Ovary (tissue), 9 donors: ENCODE results near the gene AHRR. TPM values are rescaled to one million over a fixed set of nuclear protein-coding genes. Genes with fewer than 3 reads are reported as not detected.

Experiments used
- DNase-seq, 5 donors: peaks; one replicate each; pipeline ENCODE4 v3.0.0-alpha.2; 2019 to 2020
- H3K27ac ChIP-seq, 2 donors: fragments of 200-600 bp; one replicate each; pipeline versions ENCODE4 v1.5.1 to v1.8.0; 2019 to 2022
- H3K27me3 ChIP-seq: fragments of 200-600 bp; one replicate; pipeline ENCODE4 v1.8.0; 2022
- H3K36me3 ChIP-seq: fragments of 200-600 bp; sonication (generic); one replicate; pipeline ENCODE4 v1.5.1; 2019
- H3K4me1 ChIP-seq: one replicate; pipeline ENCODE4 v1.8.1; 2013; ENCODE audit warnings: mild to moderate bottlenecking, moderate library complexity; ENCODE audit not compliant: insufficient read depth
- H3K4me3 ChIP-seq: fragments of 200-600 bp; sonication (generic); one replicate; pipeline ENCODE4 v1.5.1; 2017
- H3K9me3 ChIP-seq, 2 donors: fragments of 200-600 bp in 1 of 2; sonication (generic) in 1 of 2; one replicate each; pipeline versions ENCODE4 v1.5.1 to v1.8.1; 2013 to 2019; ENCODE audit warnings: mild to moderate bottlenecking in 1 of 2, moderate library complexity in 1 of 2
- EP300 ChIP-seq: sonication (generic); formaldehyde crosslinking; IDR thresholded peaks from one replicate; pipeline ENCODE4 v1.6.1; 2017; ENCODE audit warnings: antibody characterized with exemption
- POLR2A ChIP-seq: fragments of 450-650 bp; IDR thresholded peaks from one replicate; pipeline ENCODE4 v1.6.1; 2017; ENCODE audit warnings: antibody characterized with exemption, mild to moderate bottlenecking, moderate library complexity
- WGBS, 3 donors: extraction: QIAGEN DNeasy Blood & Tissue Kit in 1 of 3; methylation state at CpG; one replicate each; pipeline versions ENCODE4 v1.1.5 to v1.1.7; 2013 to 2017; 5-methylcytosine and 5-hydroxymethylcytosine counted together
- intact Hi-C, 4 donors: fragments of 100-400 bp; cut with DNase I; formaldehyde crosslinking; loops; one replicate each; pipeline versions ENCODE4 v1.11.0 to v1.15.1; 2022 to 2023
- polyA plus RNA-seq, 2 donors: library from polyadenylated mRNA; stranded (reverse); fragments of 200-250 nt in 1 of 2; fragments of 350-450 nt in 1 of 2; fragmentation: Illumina TruSeq in 1 of 2; extraction: RNeasy Lipid Tissue Mini Kit (QIAGEN cat#74804) in 1 of 2; gene quantifications; one replicate each; pipeline ENCODE4 v1.2.3, GENCODE V29; 2013 to 2014
- total RNA-seq, 7 donors: library from RNA; depleted of rRNA in 2 of 7; stranded (reverse); fragments of >200 nt in 2 of 7; fragmentation: NEBNext Ultra II Directional in 3 of 7; extraction: Animal tissue kit (Norgen Biotek cat#: 25700) in 3 of 7; gene quantifications; one replicate each; pipeline versions ENCODE4 v1.1.0 to v1.2.4, GENCODE V29; 2016 to 2023
- TF ChIP-seq, protein P1 (sequence below), 3 donors: fragments of 450-650 bp in 2 of 3; fragments of 200-600 bp in 1 of 3; IDR thresholded peaks; one replicate each; pipeline versions ENCODE4 v1.5.1 to v1.8.0; 2016 to 2022; ENCODE audit warnings: antibody characterized with exemption in 3 of 3, mild to moderate bottlenecking in 1 of 3
- donor health status: DM: no; HTN: no; CAD: no; lungs with moderate emphysema.
- donor health status: DM: no; HTN: no; CAD: no.
- donor health status: Bipolar disorder and iron deficiency.
- donor health status: DM: yes; HTN: yes; CAD: no.
- donor health status: DM: no; HTN: no; CAD: no.
- donor health status: DM: yes; HTN: yes; CAD: no.

The AHRR gene
- total and polyA plus RNA-seq, 9 donors, result 0.72 to 14.9 (median 2.0) TPM

DNA sequence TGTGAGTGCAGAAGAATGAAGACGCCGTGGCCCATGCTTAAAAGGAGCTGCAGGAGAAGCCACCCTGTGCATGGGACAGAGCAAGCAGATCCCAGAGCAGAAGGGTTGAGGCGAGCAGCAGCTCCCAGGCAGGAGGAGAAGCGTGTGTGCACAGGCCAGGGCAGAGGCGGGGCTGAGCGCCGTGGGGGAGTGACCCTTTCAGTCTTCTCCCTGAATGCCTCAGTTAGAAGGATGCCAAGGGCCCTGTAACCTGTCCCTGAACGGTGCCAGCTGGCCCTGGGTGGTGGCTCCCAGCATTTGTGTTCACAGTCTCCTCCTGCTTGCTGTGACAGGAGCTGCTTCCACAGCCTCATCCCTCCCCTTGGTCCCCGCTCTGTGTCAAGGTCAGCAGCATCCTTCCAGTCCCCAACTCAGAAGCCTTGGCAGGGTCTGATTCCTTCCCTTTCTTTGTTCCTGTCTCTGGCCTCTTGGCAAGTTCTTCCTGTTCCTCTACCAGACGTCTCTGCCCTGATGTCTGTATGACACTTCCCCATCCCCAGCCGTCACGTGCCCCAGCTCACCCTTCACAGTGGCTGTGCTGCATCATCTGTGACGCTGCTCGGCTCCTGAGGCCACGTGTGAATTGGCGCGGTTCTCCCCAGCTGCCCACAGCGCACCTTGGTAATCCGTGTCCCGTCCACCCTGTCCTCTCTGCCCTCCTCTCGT is 126.7 kb downstream of the AHRR start:
- no peak for TF ChIP-seq EP300
- TF ChIP-seq, protein P1, sequence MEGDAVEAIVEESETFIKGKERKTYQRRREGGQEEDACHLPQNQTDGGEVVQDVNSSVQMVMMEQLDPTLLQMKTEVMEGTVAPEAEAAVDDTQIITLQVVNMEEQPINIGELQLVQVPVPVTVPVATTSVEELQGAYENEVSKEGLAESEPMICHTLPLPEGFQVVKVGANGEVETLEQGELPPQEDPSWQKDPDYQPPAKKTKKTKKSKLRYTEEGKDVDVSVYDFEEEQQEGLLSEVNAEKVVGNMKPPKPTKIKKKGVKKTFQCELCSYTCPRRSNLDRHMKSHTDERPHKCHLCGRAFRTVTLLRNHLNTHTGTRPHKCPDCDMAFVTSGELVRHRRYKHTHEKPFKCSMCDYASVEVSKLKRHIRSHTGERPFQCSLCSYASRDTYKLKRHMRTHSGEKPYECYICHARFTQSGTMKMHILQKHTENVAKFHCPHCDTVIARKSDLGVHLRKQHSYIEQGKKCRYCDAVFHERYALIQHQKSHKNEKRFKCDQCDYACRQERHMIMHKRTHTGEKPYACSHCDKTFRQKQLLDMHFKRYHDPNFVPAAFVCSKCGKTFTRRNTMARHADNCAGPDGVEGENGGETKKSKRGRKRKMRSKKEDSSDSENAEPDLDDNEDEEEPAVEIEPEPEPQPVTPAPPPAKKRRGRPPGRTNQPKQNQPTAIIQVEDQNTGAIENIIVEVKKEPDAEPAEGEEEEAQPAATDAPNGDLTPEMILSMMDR (IDR thresholded peaks at IDR 0.05), result no peak
- no peak for TF ChIP-seq POLR2A
- no peaks in the 10 kb centered on the region for H3K36me3 ChIP-seq
- WGBS, 3 donors, result 82 to 89% (median 86%) methylated on average over 21 of the region's 21 CpGs

DNA sequence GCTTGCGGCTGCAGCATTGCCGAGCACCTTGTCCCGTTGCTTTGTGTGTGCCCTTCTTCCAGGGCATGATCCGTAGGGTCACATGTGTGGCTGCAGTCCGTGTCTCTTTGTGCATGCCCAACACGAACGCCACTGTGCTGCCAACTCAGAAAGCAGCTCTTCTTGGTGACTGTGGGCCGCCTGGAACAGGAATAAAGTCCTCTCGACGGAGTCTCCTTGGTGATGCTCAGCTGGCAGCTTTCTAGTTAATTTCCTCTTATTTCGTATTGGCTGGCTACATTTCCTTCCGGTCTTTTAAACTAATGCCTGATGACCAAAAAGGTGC is 127.2 kb downstream of the AHRR start:
- Histone ChIP-seq H3K36me3 (no peaks in the 10 kb centered on the region), H3K9me3 (peaks cover 0 to 3% of the 10 kb centered on the region in 2 donors), H3K27ac (no peak overlapping the region), H3K4me3 (no peak overlapping the region), H3K4me1 (peaks cover 6% of the 10 kb centered on the region), H3K27me3 (no peaks in the 10 kb centered on the region)
- TF ChIP-seq, protein P1 (IDR thresholded peaks at IDR 0.05), result no peak
- 87 to 93% (median 90%) methylated on average over 12 of the region's 12 CpGs for WGBS, 3 donors
- intact Hi-C loops, result loop anchor here in 1 of 4 donors (10.0 kb wide), 1 partner anchor 134 kb away; no protein-coding TSS in a partner anchor
- DNase-seq, result no peak

More for the DNA sequence above, 126.7 kb downstream of the AHRR start:
- H3K9me3 ChIP-seq, result peaks cover 0 to 3% of the 10 kb centered on the region in 2 donors
- no peak overlapping the region for H3K4me3 ChIP-seq
- no peaks in the 10 kb centered on the region for H3K27me3 ChIP-seq
- H3K27ac ChIP-seq, result no peak overlapping the region
- intact Hi-C loops, result loop anchor here in 1 of 4 donors (10.0 kb wide), 1 partner anchor 133 kb away; no protein-coding TSS in a partner anchor
- peaks cover 8% of the 10 kb centered on the region for H3K4me1 ChIP-seq
- DNase-seq, result peak in 2 of 5 donors; percentile 16 to 18

DNA sequence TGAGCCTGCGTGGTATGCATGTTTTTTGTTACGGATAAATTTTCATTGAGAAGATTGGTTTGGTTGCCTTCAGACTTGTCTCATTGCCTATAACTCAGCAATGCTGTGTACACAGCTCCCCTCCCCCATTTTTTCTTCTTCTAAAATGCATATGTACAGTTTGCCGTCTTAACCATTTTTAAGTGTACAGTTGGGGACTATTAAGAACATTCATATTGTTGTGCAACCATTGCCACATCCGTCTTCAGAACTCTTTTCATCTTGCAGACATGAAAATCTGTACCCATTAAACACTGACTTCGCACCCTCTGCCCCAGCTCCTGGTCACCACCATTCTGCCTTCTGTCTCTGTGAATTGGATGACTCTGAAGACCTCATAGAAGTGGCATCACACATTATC is 127.6 kb downstream of the AHRR start:
- Histone ChIP-seq H3K9me3 (peaks cover 0 to 3% of the 10 kb centered on the region in 2 donors), H3K4me1 (peaks cover 1% of the 10 kb centered on the region), H3K27ac (no peak overlapping the region), H3K4me3 (no peak overlapping the region), H3K36me3 (no peaks in the 10 kb centered on the region), H3K27me3 (no peaks in the 10 kb centered on the region)
- intact Hi-C loops, result loop anchor here in 1 of 4 donors (10.0 kb wide), 1 partner anchor 134 kb away; no protein-coding TSS in a partner anchor
- DNase-seq, result no peak
- TF ChIP-seq, protein P1 (IDR thresholded peaks at IDR 0.05), result no peak
- no peak for TF ChIP-seq EP300
- TF ChIP-seq POLR2A, result no peak
- 93 to 96% (median 94%) methylated on average over 5 of the region's 5 CpGs for WGBS, 3 donors

GRCh38 chr5:451587-452458 is 130.3 kb downstream of the AHRR start:
- H3K27ac ChIP-seq, result no peak overlapping the region
- peaks cover 0 to 3% of the 10 kb centered on the region in 2 donors for H3K9me3 ChIP-seq
- H3K4me3 ChIP-seq, result no peak overlapping the region
- no peaks in the 10 kb centered on the region for H3K4me1 ChIP-seq
- no peak for DNase-seq
- H3K36me3 ChIP-seq, result no peaks in the 10 kb centered on the region
- H3K27me3 ChIP-seq, result no peaks in the 10 kb centered on the region
- TF ChIP-seq, protein P1 (IDR thresholded peaks at IDR 0.05), result no peak
- TF ChIP-seq EP300 (no peak), POLR2A (no peak)
- 77 to 98% (median 91%) methylated on average over 5 of the region's 5 CpGs for WGBS, 3 donors
- intact Hi-C loops, result no loop called here
